Ishikawa (cell line): ENCODE data around the gene SSH2.

Experiments used
- CEBPB ChIP-seq: IDR thresholded peaks from 2 replicates; pipeline ENCODE4 v1.6.1; 2012
- CREB1 ChIP-seq: IDR thresholded peaks from 2 replicates; pipeline ENCODE4 v1.6.1; 2012; ENCODE audit warnings: low read depth
- EGR1 ChIP-seq: IDR thresholded peaks from 2 replicates; pipeline ENCODE4 v1.6.1; 2012
- EP300 ChIP-seq: IDR thresholded peaks from 2 replicates; pipeline ENCODE4 v1.6.1; 2012; ENCODE audit warnings: borderline replicate concordance
- FOXM1 ChIP-seq: IDR thresholded peaks from 2 replicates; pipeline ENCODE4 v1.6.1; 2012; ENCODE audit warnings: low read depth, borderline replicate concordance
- NFIC ChIP-seq: IDR thresholded peaks from 2 replicates; pipeline ENCODE4 v1.6.1; 2012
- RAD21 ChIP-seq: IDR thresholded peaks from 2 replicates; pipeline ENCODE4 v1.6.1; 2012; ENCODE audit warnings: low read depth
- TAF1 ChIP-seq: IDR thresholded peaks from 2 replicates; pipeline ENCODE4 v1.6.1; 2012; ENCODE audit warnings: low read depth, mild to moderate bottlenecking
- TCF12 ChIP-seq: IDR thresholded peaks from 2 replicates; pipeline ENCODE4 v1.6.1; 2012; ENCODE audit warnings: low read depth
- TEAD4 ChIP-seq: IDR thresholded peaks from 2 replicates; pipeline ENCODE4 v1.6.1; 2012
- YY1 ChIP-seq: IDR thresholded peaks from 2 replicates; pipeline ENCODE4 v1.6.1; 2012; ENCODE audit warnings: low read depth
- ZBTB7A ChIP-seq: IDR thresholded peaks from 2 replicates; pipeline ENCODE4 v1.6.1; 2012; ENCODE audit warnings: low read depth
- TF ChIP-seq, protein P1 (sequence below): IDR thresholded peaks from 2 replicates; pipeline ENCODE4 v1.6.1; 2012
- TF ChIP-seq, protein P2 (sequence below): IDR thresholded peaks from 2 replicates; pipeline ENCODE4 v1.6.1; 2012; ENCODE audit warnings: low read depth, mild to moderate bottlenecking
- TF ChIP-seq, protein P3 (sequence below): IDR thresholded peaks from 2 replicates; pipeline ENCODE4 v1.6.1; 2012

Gene SSH2

DNA sequence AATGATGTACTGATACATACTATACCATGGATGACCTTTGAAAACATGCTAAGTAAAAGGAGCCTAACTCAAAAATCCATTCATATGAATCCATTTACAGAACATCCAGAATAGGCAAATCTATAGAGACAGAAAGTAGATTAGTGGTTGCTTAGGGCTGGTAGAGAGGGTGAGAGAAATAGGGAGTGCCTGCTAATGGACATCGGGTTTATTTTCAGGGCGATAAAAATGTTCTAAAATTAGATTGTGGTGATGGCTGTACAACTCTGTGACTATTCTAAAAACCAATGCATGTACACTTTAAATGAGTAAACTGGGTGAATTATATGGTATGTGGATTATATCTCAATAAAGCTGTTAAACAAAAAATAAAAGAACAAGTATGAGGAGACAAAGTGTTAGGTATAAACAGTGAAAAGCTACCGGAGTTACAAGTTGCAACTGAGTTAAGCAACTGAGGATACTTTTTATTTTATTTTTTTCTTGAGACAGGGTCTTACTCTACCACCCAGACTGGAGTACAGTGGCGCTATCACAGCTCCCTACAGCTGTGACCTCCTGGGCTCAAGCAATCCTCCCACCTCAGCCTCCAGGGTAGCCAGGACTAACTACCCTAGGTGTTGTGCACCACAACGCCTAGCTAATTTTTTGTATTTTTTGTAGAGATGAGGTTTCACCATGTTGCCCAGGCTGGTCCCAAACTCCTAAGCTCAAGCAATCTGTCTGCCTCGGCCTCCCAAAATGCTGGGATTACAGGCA lies 231.8 kb downstream of the SSH2 start:
- TF ChIP-seq, protein P1, sequence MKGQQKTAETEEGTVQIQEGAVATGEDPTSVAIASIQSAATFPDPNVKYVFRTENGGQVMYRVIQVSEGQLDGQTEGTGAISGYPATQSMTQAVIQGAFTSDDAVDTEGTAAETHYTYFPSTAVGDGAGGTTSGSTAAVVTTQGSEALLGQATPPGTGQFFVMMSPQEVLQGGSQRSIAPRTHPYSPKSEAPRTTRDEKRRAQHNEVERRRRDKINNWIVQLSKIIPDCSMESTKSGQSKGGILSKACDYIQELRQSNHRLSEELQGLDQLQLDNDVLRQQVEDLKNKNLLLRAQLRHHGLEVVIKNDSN: no peak
- TF ChIP-seq ZBTB7A (no peak), CREB1 (no peak), NFIC (no peak)
- TF ChIP-seq, protein P2, sequence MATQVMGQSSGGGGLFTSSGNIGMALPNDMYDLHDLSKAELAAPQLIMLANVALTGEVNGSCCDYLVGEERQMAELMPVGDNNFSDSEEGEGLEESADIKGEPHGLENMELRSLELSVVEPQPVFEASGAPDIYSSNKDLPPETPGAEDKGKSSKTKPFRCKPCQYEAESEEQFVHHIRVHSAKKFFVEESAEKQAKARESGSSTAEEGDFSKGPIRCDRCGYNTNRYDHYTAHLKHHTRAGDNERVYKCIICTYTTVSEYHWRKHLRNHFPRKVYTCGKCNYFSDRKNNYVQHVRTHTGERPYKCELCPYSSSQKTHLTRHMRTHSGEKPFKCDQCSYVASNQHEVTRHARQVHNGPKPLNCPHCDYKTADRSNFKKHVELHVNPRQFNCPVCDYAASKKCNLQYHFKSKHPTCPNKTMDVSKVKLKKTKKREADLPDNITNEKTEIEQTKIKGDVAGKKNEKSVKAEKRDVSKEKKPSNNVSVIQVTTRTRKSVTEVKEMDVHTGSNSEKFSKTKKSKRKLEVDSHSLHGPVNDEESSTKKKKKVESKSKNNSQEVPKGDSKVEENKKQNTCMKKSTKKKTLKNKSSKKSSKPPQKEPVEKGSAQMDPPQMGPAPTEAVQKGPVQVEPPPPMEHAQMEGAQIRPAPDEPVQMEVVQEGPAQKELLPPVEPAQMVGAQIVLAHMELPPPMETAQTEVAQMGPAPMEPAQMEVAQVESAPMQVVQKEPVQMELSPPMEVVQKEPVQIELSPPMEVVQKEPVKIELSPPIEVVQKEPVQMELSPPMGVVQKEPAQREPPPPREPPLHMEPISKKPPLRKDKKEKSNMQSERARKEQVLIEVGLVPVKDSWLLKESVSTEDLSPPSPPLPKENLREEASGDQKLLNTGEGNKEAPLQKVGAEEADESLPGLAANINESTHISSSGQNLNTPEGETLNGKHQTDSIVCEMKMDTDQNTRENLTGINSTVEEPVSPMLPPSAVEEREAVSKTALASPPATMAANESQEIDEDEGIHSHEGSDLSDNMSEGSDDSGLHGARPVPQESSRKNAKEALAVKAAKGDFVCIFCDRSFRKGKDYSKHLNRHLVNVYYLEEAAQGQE: no peak

DNA sequence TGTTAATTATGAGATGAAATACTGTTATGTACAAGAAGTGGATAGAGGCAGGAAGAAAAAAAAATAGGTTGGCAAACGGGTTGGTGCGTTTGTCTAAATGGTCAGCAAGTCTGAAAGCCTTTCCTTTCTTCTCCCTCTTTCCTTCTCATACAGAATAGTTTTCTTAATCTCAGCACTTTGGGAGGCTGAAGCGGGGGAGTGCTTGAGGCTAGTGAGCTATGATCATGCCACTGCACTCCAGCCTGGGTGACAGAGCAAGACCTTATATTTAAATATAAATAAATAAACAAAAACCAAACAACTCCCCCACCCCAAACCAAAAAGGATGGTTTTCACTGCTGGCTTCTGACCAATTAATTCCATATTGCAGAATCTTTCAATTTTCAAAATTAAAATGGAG lies 232.7 kb downstream of the SSH2 start:
- TF ChIP-seq, protein P3, sequence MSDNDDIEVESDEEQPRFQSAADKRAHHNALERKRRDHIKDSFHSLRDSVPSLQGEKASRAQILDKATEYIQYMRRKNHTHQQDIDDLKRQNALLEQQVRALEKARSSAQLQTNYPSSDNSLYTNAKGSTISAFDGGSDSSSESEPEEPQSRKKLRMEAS: no peak
- TF ChIP-seq TAF1 (no peak), CEBPB (no peak), RAD21 (no peak), TCF12 (no peak), TEAD4 (no peak), ZBTB7A (no peak), CREB1 (no peak), FOXM1 (no peak), EGR1 (no peak), EP300 (no peak), YY1 (no peak), NFIC (no peak)
- TF ChIP-seq, protein P2: no peak
- TF ChIP-seq, protein P1: no peak

DNA sequence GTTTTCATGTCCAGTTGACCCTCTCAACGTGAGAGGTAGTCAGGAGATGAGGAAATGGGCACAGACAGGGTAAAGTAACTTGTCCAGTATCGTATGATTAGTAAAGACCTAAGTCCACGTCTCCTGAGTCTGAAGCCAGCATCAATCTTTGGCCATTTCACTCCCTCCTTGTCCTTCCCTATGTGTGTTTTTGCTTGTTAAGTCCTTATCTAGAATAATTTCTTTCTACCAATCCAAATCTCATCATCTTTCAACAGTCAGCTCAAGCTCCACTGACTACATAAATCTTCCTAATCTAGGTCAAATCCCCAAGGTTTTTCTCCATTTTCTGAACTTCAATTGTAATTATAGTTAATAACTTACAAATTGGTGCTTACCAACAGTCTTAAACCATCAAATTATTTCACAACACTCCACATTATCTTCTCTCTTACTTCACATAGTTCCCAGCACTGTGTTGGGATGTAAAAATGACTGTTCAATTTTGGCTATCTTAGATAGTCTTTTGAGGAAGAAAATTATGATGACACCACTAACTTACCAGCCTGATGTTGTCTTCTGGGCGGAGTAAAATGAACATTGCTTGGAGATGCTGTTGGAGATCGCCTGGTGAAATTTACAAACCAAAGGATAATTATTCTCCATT lies 235.0 kb downstream of the SSH2 start:
- TF ChIP-seq EGR1: no peak
- no peak for TF ChIP-seq FOXM1
- no peak for TF ChIP-seq CREB1
- no peak for TF ChIP-seq NFIC
- TF ChIP-seq, protein P2: no peak
- no peak for TF ChIP-seq YY1
- TF ChIP-seq ZBTB7A: no peak
- TF ChIP-seq CEBPB: no peak
- no peak for TF ChIP-seq TCF12
- TF ChIP-seq, protein P3: no peak
- TF ChIP-seq TAF1: no peak
- no peak for TF ChIP-seq EP300

DNA sequence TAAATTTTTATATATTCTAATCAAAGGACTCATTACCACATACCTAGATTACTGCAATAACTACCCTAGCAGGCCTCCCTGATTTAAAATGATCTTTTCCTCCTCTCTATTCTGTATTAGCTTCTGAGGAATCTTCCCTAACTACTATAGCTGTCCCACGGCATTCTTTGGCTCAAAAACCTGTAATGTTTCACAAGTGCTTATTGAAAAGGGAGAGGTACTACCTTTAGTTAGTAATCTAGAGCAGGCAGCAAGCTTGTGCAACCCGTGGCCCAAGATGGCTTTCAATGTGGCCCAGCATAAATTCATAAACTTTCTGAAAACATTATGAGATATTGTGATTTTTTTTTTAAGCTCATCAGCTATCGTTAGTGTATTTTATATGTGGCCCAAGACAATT lies 236.3 kb downstream of the SSH2 start:
- TF ChIP-seq RAD21 (no peak), TAF1 (no peak), NFIC (no peak), FOXM1 (no peak), TEAD4 (no peak), CREB1 (no peak), ZBTB7A (no peak), EGR1 (no peak), YY1 (no peak), EP300 (no peak), TCF12 (no peak)
- TF ChIP-seq, protein P2: no peak
- TF ChIP-seq, protein P3: no peak
- TF ChIP-seq, protein P1: no peak
